Cardiac fibroblast (primary cell): ENCODE measurements around the gene USP7.

ENCODE experiments used
- DNase-seq, 2 donors: peaks; one replicate each; pipeline versions ENCODE4 v3.0.0 to v3.0.0-alpha.2; 2010; ENCODE audit warnings: low read depth in 2 of 2
- H3K4me3 ChIP-seq, 2 donors: replicated peaks in 1 of 2; 1 replicate in 1 of 2; 2 replicates in 1 of 2; pipeline ENCODE4 v1.5.1; 2011; ENCODE audit warnings: low read depth in 2 of 2, low read length in 2 of 2, mild to moderate bottlenecking in 2 of 2, moderate library complexity in 1 of 2
- TF ChIP-seq, protein P1 (sequence below): IDR thresholded peaks from one replicate; pipeline ENCODE4 v1.5.1; 2011; ENCODE audit warnings: low read depth, mild to moderate bottlenecking, low read length, inconsistent platforms

USP7 gene

DNA sequence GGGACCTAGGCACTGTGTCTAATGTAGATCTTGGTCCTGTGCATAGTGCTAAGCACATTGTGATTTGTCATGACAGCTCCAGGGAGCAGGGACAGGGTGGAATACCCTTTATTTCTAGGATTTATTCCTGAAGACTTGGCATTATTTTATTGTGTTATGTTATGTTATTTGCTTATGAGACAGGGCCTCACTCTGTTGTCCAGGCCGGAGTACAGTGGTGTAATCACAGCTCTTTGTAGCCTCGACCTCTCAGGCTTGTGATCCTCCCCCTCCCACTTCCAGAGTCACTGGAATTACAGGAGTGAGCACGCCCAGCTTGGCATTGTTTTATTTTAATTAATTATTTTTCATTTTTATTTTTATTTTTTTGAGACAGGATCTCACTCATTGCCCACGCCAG, 40.5 kb upstream of the USP7 start:
- TF ChIP-seq, protein P1, sequence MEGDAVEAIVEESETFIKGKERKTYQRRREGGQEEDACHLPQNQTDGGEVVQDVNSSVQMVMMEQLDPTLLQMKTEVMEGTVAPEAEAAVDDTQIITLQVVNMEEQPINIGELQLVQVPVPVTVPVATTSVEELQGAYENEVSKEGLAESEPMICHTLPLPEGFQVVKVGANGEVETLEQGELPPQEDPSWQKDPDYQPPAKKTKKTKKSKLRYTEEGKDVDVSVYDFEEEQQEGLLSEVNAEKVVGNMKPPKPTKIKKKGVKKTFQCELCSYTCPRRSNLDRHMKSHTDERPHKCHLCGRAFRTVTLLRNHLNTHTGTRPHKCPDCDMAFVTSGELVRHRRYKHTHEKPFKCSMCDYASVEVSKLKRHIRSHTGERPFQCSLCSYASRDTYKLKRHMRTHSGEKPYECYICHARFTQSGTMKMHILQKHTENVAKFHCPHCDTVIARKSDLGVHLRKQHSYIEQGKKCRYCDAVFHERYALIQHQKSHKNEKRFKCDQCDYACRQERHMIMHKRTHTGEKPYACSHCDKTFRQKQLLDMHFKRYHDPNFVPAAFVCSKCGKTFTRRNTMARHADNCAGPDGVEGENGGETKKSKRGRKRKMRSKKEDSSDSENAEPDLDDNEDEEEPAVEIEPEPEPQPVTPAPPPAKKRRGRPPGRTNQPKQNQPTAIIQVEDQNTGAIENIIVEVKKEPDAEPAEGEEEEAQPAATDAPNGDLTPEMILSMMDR = no peak
- no peak for DNase-seq
- no peak overlapping the region for H3K4me3 ChIP-seq

DNA sequence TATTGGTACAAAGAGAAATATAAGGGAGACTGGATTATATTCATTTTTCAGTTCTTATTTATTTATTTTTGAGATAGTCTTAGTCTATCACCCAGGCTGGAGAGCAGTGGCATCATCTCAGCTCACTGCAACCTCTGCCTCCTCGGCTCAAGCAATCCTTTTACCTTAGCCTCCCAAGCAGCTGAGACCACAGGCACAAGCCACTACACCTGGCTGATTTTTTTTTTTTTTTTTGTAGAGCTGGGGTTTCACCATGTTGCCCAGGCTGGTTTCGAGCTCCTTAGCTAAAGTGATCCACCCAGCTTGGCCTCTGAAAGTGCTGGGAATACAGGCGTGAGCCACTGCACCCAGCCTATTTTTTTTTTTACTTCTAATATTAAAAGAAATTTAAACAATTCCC, 40.1 kb upstream of the USP7 start:
- no peak overlapping the region for H3K4me3 ChIP-seq
- TF ChIP-seq, protein P1 = no peak
- no peak for DNase-seq

- TF ChIP-seq, protein P1 = no peak
- no peak overlapping the region for H3K4me3 ChIP-seq
- no peak for DNase-seq
These were observed 39.6 kb upstream of the USP7 start for GRCh38 chr16:9003322-9003721.

DNA sequence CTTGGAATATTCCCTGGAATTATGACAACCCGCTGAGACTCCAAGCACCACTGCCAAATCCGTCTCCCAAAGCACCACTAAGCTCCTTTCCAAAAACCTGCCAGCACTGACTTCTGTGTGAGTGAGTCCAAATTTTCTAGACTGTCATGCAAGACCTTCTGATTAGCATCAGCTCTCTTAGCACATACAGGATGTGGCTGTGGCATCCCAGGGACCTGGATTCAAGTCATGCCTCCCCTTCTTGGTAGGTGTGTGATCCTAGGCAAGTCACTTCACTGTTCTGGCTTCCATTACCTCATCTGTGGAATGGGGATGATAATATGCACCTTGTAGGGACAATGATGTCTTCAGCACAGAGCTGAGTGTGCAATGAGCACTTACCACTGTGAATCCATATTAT, 38.3 kb upstream of the USP7 start:
- no peak for DNase-seq
- TF ChIP-seq, protein P1 = no peak
- H3K4me3 ChIP-seq = no peak overlapping the region

DNA sequence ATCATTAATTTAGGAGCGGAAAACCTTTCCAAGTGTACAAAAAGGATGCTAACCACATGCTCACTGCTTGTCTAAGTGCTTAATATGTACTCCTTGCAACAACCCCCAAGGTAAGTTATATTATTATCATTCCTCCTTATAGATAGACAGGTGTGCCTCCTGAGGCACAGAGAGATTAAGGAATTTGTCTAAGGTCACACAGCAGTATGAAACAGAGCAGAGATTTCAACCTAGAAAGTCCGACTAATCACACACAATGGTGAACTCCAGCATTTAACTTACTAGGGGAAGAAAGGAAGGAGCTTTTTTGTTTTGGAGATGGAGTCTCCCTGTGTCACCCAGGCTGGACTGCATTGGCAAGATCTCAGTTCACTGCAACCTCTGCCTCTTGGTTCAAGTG, 37.0 kb upstream of the USP7 start:
- DNase-seq = no peak
- TF ChIP-seq, protein P1 = no peak
- no peak overlapping the region for H3K4me3 ChIP-seq

DNA sequence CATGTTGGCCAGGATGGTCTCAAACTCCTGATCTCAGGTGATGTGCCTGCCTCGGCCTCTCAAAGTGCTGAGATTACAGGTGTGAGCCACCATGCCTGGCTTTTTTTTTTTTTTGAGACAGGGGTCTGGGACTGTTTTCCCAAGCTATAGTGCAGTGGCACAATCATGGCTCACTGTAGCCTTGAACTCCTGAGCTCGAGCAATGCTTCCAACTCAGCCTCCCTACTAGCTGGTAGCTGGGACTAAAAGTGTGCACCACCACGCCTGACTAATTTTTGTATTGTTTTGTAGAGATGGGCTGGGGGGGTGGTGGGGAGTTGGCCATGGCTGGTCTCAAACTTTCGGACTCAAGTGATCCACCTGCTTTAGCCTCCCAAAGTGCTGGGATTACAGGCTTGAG, 36.1 kb upstream of the USP7 start:
- no peak overlapping the region for H3K4me3 ChIP-seq
- TF ChIP-seq, protein P1 = no peak
- no peak for DNase-seq

DNA sequence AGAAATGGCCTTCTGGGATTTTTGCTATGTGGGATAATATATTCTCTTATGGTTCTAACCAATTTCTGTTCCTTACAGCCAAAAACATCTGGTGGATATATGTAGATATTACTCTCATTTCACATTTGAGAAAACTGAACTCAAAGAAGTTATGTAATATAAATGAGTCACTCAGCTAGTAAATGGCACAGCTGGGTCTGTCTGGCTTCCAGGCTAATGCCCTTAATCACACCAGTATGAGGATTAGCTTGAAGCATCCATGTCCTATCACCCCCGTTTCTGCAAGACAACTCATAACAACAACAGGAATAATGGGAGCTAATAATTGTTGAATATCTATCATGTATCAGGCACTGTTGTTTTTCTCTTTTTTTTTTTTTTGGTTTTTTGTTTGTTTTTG, 34.4 kb upstream of the USP7 start:
- peak; percentile 35 to 73 for DNase-seq
- TF ChIP-seq, protein P1 = no peak
- H3K4me3 ChIP-seq = no peak overlapping the region
